Measurements from ENCODE around the gene ERG. TPM values are rescaled to one million over a fixed set of nuclear protein-coding genes. Genes with fewer than 3 reads are reported as not detected.

The ERG gene
- total and polyA plus RNA-seq, 2 of the 8 experiments (the other 6 are each of a cell fraction or from before 2014, with no cell fraction given): 1.0 to 3.0 TPM

DNA sequence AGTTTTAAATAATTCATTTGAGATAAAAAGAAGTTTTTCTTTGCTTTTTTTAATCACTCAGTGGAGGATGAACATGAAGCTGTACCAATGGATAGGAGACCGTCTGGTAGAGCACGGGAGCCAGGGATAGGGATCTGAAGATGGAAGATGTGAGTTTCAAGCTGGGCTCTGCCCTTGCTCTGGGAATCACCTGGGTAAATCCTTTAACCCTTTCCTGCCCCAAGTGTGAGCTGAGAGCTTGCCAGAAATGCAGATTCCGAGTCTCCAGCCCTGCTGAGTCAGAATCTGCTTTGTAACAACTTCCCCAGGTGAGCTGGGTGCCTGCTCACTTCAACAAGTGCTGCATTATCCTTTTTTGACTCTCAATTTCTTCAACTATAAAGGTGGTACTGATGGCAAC is 44.1 kb downstream of the ERG start:
- Histone ChIP-seq H2BK15ac (ENCODE audit: low read length) (no peak overlapping the region), H3K56ac (replicated peaks; ENCODE audit: insufficient read length, low read depth, low read length) (no peak overlapping the region), H2BK20ac (ENCODE audit: low read length) (no peak overlapping the region), H2AFZ (ENCODE audit: low read length) (no peak overlapping the region), H3K23ac (ENCODE audit: insufficient read length) (no peak overlapping the region), H2BK5ac (ENCODE audit: low read depth, low read length) (no peak overlapping the region), H3K14ac (ENCODE audit: insufficient read length) (no peak overlapping the region), H3K23me2 (ENCODE audit: low read depth, low read length) (no peaks in the 10 kb centered on the region), H3K9me3 (ENCODE audit: insufficient read depth in 2 of 2, low read depth in 1 of 2, low read length in 1 of 2) (no peaks in the 10 kb centered on the region), H3K79me2 (ENCODE audit: control insufficient read depth in 1 of 2, insufficient read depth in 2 of 2, low read length in 2 of 2) (no peaks in the 10 kb centered on the region), H3K27ac (ENCODE audit: low read depth, low read length) (no peak overlapping the region), H4K20me1 (replicated peaks in 1 of 2; ENCODE audit: control insufficient read depth in 1 of 2, insufficient read depth in 2 of 2, low read length in 2 of 2) (no peaks in the 10 kb centered on the region), H3K4me1 (replicated peaks in 1 of 4; ENCODE audit: control insufficient read depth in 3 of 4, insufficient read depth in 4 of 4, low read length in 3 of 4) (no peaks in the 10 kb centered on the region; a peak in 2 of 7 replicates), H3K27me3 (replicated peaks in 1 of 4; ENCODE audit: control insufficient read depth in 3 of 4, extremely low read depth in 1 of 4, insufficient read depth in 3 of 4, low read length in 3 of 4) (peaks cover 0 to 12% (median 3%) of the 10 kb centered on the region in 4 experiments; a peak in 3 of 7 replicates), H2BK12ac (ENCODE audit: low read depth, low read length) (no peak overlapping the region), H3K9ac (replicated peaks in 1 of 4; ENCODE audit: extremely low read depth in 1 of 4, low read depth in 3 of 4, low read length in 3 of 4) (no peak overlapping the region), H3K4me3 (ENCODE audit: extremely low read depth in 1 of 4, insufficient read depth in 2 of 4, low read depth in 3 of 4, low read length in 4 of 4) (no peak overlapping the region), H3K4ac (replicated peaks; ENCODE audit: insufficient read length, low read depth, low read length) (no peak overlapping the region), H3K36me3 (ENCODE audit: control insufficient read depth in 2 of 4, insufficient read depth in 4 of 4, low read length in 3 of 4) (no peaks in the 10 kb centered on the region), H4K91ac (replicated peaks; ENCODE audit: insufficient read length, low read length) (no peak overlapping the region), H3K18ac (ENCODE audit: extremely low read depth, low read length) (no peak overlapping the region), H3K4me2 (ENCODE audit: insufficient read depth in 1 of 2, low read depth in 2 of 2, low read length in 2 of 2) (no peak overlapping the region), H3K79me1 (ENCODE audit: low read depth, low read length) (no peaks in the 10 kb centered on the region), H2AK5ac (ENCODE audit: low read depth, low read length) (no peak overlapping the region), H4K8ac (ENCODE audit: extremely low read depth, insufficient read depth, low read length) (no peak overlapping the region), H2BK120ac (replicated peaks; ENCODE audit: low read depth, low read length) (no peak overlapping the region), H4K5ac (ENCODE audit: insufficient read length, low read depth, low read length) (no peak overlapping the region)
- WGBS, 2 experiments (ENCODE audit: extremely low coverage in 1 of 2, insufficient coverage in 1 of 2, insufficient read length in 1 of 2, insufficient replicate concordance in 2 of 2, low coverage in 1 of 2, low lambda C conversion rate in 2 of 2, missing lambda C conversion rate in 1 of 2): 13% methylated on average over 3 of the region's 3 CpGs; no CpG with 5 or more reads in 1 of the 2 experiments
- peak; percentile 68 for TF ChIP-seq BACH1 (IDR thresholded peaks at IDR 0.05; ENCODE audit: low read length)
- no peak for TF ChIP-seq RNF2 (IDR thresholded peaks at IDR 0.05; ENCODE audit: borderline replicate concordance, low read depth, low read length, missing control alignments, poor library complexity, severe bottlenecking)
- no peak for FAIRE-seq
- DNase-seq (ENCODE audit: low read depth in 1 of 2, low spot score in 2 of 2): no peak
- POLR2A ChIA-PET (ENCODE audit: partially characterized antibody): no interaction called here
- CTCF ChIA-PET (ENCODE audit: partially characterized antibody): interaction anchor here (0.6 to 0.8 kb wide), 2 partner anchors 215 to 797 kb away, joined by 3 read pairs; no protein-coding TSS in a partner anchor

All from H1 (cell line).